Prostate gland (tissue), 2 donors: ENCODE results near the gene MATK.

ENCODE experiments used
- POLR2AphosphoS5 ChIP-seq: sonication (generic); formaldehyde crosslinking; IDR thresholded peaks from one replicate; pipeline ENCODE4 v1.6.1; 2017; ENCODE audit warnings: antibody characterized with exemption
- TF ChIP-seq, protein P1 (sequence below), 4 experiments: fragments of 200-600 bp in 2 of 4; fragments of 450-650 bp in 2 of 4; sonication (generic) in 2 of 4; IDR thresholded peaks; 1 replicate in 3 of 4; 2 replicates in 1 of 4; pipeline ENCODE4 v1.5.1; 2016 to 2019; ENCODE audit warnings: antibody characterized with exemption in 4 of 4, mild to moderate bottlenecking in 2 of 4, moderate library complexity in 2 of 4

DNA sequence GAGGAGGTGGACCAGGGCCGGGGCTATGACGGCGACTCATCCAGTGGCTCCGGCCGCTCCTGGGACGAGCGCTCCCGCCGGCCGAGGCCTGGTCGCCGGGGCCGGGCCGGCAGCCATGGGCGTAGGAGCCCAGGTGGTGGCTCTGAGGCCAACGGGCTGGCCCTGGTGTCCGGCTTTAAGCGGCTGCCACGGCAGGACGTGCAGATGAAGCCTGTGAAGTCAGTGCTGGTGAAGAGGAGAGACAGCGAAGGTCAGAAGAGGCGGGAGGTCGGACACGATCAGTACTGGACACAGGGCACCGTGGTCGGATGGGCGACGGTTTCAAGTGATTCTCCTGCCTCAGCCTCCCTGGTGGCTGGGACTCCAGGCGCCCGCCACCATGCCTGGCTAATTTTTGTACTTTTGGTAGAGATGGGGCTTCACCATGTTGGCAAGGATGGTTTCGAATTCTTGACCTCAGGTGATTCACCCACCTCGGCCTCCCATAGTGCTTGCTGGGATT is 55.7 kb downstream of the MATK start:
- TF ChIP-seq, protein P1, sequence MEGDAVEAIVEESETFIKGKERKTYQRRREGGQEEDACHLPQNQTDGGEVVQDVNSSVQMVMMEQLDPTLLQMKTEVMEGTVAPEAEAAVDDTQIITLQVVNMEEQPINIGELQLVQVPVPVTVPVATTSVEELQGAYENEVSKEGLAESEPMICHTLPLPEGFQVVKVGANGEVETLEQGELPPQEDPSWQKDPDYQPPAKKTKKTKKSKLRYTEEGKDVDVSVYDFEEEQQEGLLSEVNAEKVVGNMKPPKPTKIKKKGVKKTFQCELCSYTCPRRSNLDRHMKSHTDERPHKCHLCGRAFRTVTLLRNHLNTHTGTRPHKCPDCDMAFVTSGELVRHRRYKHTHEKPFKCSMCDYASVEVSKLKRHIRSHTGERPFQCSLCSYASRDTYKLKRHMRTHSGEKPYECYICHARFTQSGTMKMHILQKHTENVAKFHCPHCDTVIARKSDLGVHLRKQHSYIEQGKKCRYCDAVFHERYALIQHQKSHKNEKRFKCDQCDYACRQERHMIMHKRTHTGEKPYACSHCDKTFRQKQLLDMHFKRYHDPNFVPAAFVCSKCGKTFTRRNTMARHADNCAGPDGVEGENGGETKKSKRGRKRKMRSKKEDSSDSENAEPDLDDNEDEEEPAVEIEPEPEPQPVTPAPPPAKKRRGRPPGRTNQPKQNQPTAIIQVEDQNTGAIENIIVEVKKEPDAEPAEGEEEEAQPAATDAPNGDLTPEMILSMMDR (IDR thresholded peaks at IDR 0.05) = no peak
- no peak for TF ChIP-seq POLR2AphosphoS5
